Endothelial cell of umbilical vein (primary cell): ENCODE measurements around the gene NSG2. TPM values are rescaled to one million over a fixed set of nuclear protein-coding genes. Genes with fewer than 3 reads are reported as not detected.

Experiments used
- BruUV-seq: library from RNA; stranded (reverse); fragments of 400-500 nt; replicated peaks from 2 replicates; lab custom pipeline; 2021; lab: Mats Ljungman, UMichigan
- CTCF ChIA-PET: fragments of 300-600, 350-600 bp; sonication (Branson Sonifier 250); formaldehyde crosslinking; loops from one replicate; lab custom pipeline; 2021; ENCODE audit warnings: antibody characterized with exemption, inconsistent platforms; lab: Charles Lee
- POLR2A ChIA-PET: fragments of 300-600, 350-600 bp; sonication (Branson Sonifier 250); formaldehyde crosslinking; loops from one replicate; lab custom pipeline; 2021; ENCODE audit warnings: antibody characterized with exemption, inconsistent platforms; lab: Charles Lee
- DNase-seq: peaks from one replicate; pipeline ENCODE4 v3.0.0-alpha.2; 2011; ENCODE audit warnings: low read depth, low spot score
- FAIRE-seq: peaks from 2 replicates; lab custom pipeline; 2011; peaks lifted over from hg19 to GRCh38; lab: Jason Lieb, UNC
- H2AFZ ChIP-seq: 2 replicates; pipeline ENCODE4 v1.6.0; 2012; ENCODE audit warnings: low read depth, low read length, control low read depth, inconsistent platforms
- H3K27ac ChIP-seq: 2 replicates; pipeline ENCODE4 v1.5.1; 2011; ENCODE audit warnings: low read depth, mild to moderate bottlenecking, control low read depth, low read length, moderate library complexity; ENCODE audit not compliant: insufficient read depth
- H3K27me3 ChIP-seq, 2 experiments: 2 replicates each; pipeline versions ENCODE4 v1.6.0 to v1.6.1; 2011; ENCODE audit warnings: low read length in 2 of 2, mixed read lengths in 1 of 2; ENCODE audit not compliant: control insufficient read depth in 2 of 2, insufficient read depth in 2 of 2
- H3K36me3 ChIP-seq, 2 experiments: 2 replicates in 1 of 2; 3 replicates in 1 of 2; pipeline ENCODE4 v1.5.1; 2011; ENCODE audit warnings: low read length in 2 of 2, mild to moderate bottlenecking in 1 of 2, moderate library complexity in 1 of 2; ENCODE audit not compliant: control insufficient read depth in 2 of 2, insufficient read depth in 2 of 2; ENCODE audit errors: extremely low read depth in 1 of 2
- H3K4me1 ChIP-seq: 3 replicates; pipeline ENCODE4 v1.5.1; 2011; ENCODE audit warnings: mild to moderate bottlenecking, low read length; ENCODE audit not compliant: control insufficient read depth, insufficient read depth; ENCODE audit errors: extremely low read depth
- H3K4me2 ChIP-seq: 2 replicates; pipeline ENCODE4 v1.6.1; 2011; ENCODE audit warnings: low read length, control low read depth, mixed read lengths; ENCODE audit not compliant: insufficient read depth
- H3K4me3 ChIP-seq, 3 experiments: fragments of 200-600 bp in 1 of 3; sonication (generic), shearing (Covaris generic) in 1 of 3; replicated peaks in 1 of 3; 2 replicates each; pipeline ENCODE4 v1.5.1; 2011 to 2016; ENCODE audit warnings: control low read depth in 3 of 3, low read length in 3 of 3, mild to moderate bottlenecking in 2 of 3, inconsistent platforms in 1 of 3, low read depth in 1 of 3, moderate library complexity in 1 of 3; ENCODE audit not compliant: insufficient read depth in 1 of 3
- H3K79me2 ChIP-seq: 2 replicates; pipeline ENCODE4 v1.6.0; 2012; ENCODE audit warnings: low read length, inconsistent platforms; ENCODE audit not compliant: control insufficient read depth, insufficient read depth
- H3K9ac ChIP-seq: replicated peaks from 2 replicates; pipeline ENCODE3; 2011; ENCODE audit warnings: low read length, control low read depth; ENCODE audit not compliant: insufficient read depth; ENCODE audit errors: extremely low read depth
- H3K9me1 ChIP-seq: replicated peaks from 3 replicates; pipeline ENCODE4 v1.6.0; 2011; ENCODE audit warnings: mild to moderate bottlenecking, low read length; ENCODE audit not compliant: control insufficient read depth, insufficient read depth; ENCODE audit errors: extremely low read depth
- H3K9me3 ChIP-seq: replicated peaks from 2 replicates; pipeline ENCODE4 v1.5.1; 2012; ENCODE audit warnings: low read length, inconsistent platforms; ENCODE audit not compliant: control insufficient read depth, insufficient read depth
- H4K20me1 ChIP-seq: replicated peaks from 2 replicates; pipeline ENCODE3; 2011; ENCODE audit warnings: mild to moderate bottlenecking, low read length; ENCODE audit not compliant: control insufficient read depth, insufficient read depth; ENCODE audit errors: extremely low read depth
- EZH2 ChIP-seq: IDR thresholded peaks from 2 replicates; pipeline ENCODE4 v1.6.1; 2012; ENCODE audit warnings: borderline replicate concordance, low read depth, mild to moderate bottlenecking, moderate library complexity, low read length, inconsistent platforms; ENCODE audit not compliant: severe bottlenecking
- FOS ChIP-seq: IDR thresholded peaks from 2 replicates; pipeline ENCODE4 v1.6.1; 2011; ENCODE audit warnings: mild to moderate bottlenecking, low read length, moderate library complexity, borderline replicate concordance; ENCODE audit not compliant: insufficient read depth
- GATA2 ChIP-seq: IDR thresholded peaks from 2 replicates; pipeline ENCODE4 v1.7.0; 2011; ENCODE audit warnings: low read depth, mild to moderate bottlenecking, moderate library complexity, mixed read lengths, low read length; ENCODE audit not compliant: insufficient read length, insufficient read depth
- JUN ChIP-seq: IDR thresholded peaks from 2 replicates; pipeline ENCODE4 v1.6.1; 2011; ENCODE audit warnings: borderline replicate concordance, low read depth; ENCODE audit not compliant: insufficient read length, insufficient read depth
- MYC ChIP-seq: IDR thresholded peaks from one replicate; pipeline ENCODE4 v1.6.1; 2011; ENCODE audit warnings: mild to moderate bottlenecking, low read depth, low read length
- POLR2A ChIP-seq: IDR thresholded peaks from 2 replicates; pipeline ENCODE4 v1.6.1; 2012; ENCODE audit warnings: low read depth, mild to moderate bottlenecking, control low read depth, low read length
- POLR2AphosphoS5 ChIP-seq: IDR thresholded peaks from 2 replicates; pipeline ENCODE4 v1.6.1; 2012; ENCODE audit warnings: low read depth, mild to moderate bottlenecking, control low read depth, low read length, moderate library complexity; ENCODE audit not compliant: insufficient read depth
- dilution Hi-C: fragments of 300-500 bp; cut with MboI; formaldehyde crosslinking; loops from one replicate; pipeline ENCODE4 v1.15.0; 2019; ENCODE audit warnings: low sequenced_read_pairs; ENCODE audit not compliant: extremely low pct_ligation_motif_present
- intact Hi-C: fragments of 100-400 bp; cut with micrococcal nuclease; formaldehyde crosslinking; loops from one replicate; pipeline ENCODE4 v1.10.0; 2022
- polyA plus RNA-seq, 4 experiments: library from polyadenylated mRNA; depleted of rRNA in 3 of 4; stranded (reverse) in 3 of 4; unstranded in 1 of 4; fragments of >200 nt; gene quantifications; 2 replicates each; pipeline versions ENCODE4 v1.2.1 to v1.2.3, GENCODE V29; 2011 to 2012; ENCODE audit warnings: missing spikeins in 1 of 4
- total RNA-seq: library from RNA; stranded (reverse); gene quantifications from 2 replicates; pipeline ENCODE4 v1.2.3, GENCODE V29; 2021
- TF ChIP-seq, protein P1 (sequence below): IDR thresholded peaks from 2 replicates; pipeline ENCODE4 v1.6.1; 2011; ENCODE audit not compliant: insufficient read depth, insufficient read length
- TF ChIP-seq, protein P2 (sequence below), 2 donors: IDR thresholded peaks; 1 replicate in 1 of 2; 2 replicates in 1 of 2; pipeline ENCODE4 v1.5.1; 2011; ENCODE audit warnings: low read length in 2 of 2, mild to moderate bottlenecking in 2 of 2, moderate library complexity in 2 of 2, control low read depth in 1 of 2, inconsistent platforms in 1 of 2, low read depth in 1 of 2; ENCODE audit not compliant: insufficient read depth in 1 of 2; ENCODE audit errors: extremely low read depth in 1 of 2

Gene NSG2
- total and polyA plus RNA-seq, 2 donors (not counting 3 experiments of a cell fraction or from before 2014, with no cell fraction given) = not detected

DNA sequence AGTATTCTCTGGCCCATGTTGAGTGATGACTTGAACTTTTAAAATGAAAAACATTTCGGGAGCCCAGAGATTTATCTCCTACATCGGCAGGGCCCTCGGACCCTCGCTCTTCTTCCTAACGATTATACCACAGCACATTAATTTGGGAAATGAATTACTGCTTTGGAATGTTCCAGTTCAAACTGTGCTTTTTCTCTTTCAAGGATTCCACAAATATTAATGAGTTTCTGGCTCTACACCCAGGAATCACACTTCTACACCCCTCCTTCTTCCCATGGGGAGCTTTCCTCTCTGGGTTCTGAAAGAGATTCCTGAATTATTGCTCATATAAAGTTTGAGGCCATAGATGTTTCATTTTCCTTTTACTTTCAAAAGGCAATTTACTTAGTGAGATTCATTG lies 41.2 kb downstream of the NSG2 start:
- dilution Hi-C loops = no loop called here
- no peak for FAIRE-seq

More for the DNA sequence above, 41.2 kb downstream of the NSG2 start:
- Histone ChIP-seq H4K20me1 (no peaks in the 10 kb centered on the region), H3K4me2 (no peak overlapping the region), H3K4me1 (no peaks in the 10 kb centered on the region), H3K79me2 (no peaks in the 10 kb centered on the region), H2AFZ (no peak overlapping the region), H3K27ac (no peak overlapping the region), H3K9me3 (peaks cover 2% of the 10 kb centered on the region), H3K36me3 (no peaks in the 10 kb centered on the region), H3K27me3 (no peaks in the 10 kb centered on the region), H3K9me1 (no peaks in the 10 kb centered on the region), H3K9ac (no peak overlapping the region), H3K4me3 (no peak overlapping the region)
- no peak for DNase-seq
- ChIA-PET POLR2A (no interaction called here), CTCF (no interaction called here)
- no TSS peak for BruUV-seq
- TF ChIP-seq GATA2 = no peak
- no peak for TF ChIP-seq MYC
- TF ChIP-seq FOS = no peak
- TF ChIP-seq POLR2AphosphoS5 = no peak
- TF ChIP-seq, protein P1, sequence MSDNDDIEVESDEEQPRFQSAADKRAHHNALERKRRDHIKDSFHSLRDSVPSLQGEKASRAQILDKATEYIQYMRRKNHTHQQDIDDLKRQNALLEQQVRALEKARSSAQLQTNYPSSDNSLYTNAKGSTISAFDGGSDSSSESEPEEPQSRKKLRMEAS = no peak
- TF ChIP-seq JUN = no peak
- TF ChIP-seq, protein P2, sequence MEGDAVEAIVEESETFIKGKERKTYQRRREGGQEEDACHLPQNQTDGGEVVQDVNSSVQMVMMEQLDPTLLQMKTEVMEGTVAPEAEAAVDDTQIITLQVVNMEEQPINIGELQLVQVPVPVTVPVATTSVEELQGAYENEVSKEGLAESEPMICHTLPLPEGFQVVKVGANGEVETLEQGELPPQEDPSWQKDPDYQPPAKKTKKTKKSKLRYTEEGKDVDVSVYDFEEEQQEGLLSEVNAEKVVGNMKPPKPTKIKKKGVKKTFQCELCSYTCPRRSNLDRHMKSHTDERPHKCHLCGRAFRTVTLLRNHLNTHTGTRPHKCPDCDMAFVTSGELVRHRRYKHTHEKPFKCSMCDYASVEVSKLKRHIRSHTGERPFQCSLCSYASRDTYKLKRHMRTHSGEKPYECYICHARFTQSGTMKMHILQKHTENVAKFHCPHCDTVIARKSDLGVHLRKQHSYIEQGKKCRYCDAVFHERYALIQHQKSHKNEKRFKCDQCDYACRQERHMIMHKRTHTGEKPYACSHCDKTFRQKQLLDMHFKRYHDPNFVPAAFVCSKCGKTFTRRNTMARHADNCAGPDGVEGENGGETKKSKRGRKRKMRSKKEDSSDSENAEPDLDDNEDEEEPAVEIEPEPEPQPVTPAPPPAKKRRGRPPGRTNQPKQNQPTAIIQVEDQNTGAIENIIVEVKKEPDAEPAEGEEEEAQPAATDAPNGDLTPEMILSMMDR (IDR thresholded peaks at IDR 0.05; ENCODE audit: extremely low read depth in 1 of 2, insufficient read depth in 1 of 2, low read depth in 1 of 2, low read length in 2 of 2) = no peak
- no peak for TF ChIP-seq EZH2
- TF ChIP-seq POLR2A = no peak
- intact Hi-C loops = no loop called here
